BJ (cell line): ENCODE measurements around the gene ZDHHC19. TPM values are rescaled to one million over a fixed set of nuclear protein-coding genes. Genes with fewer than 3 reads are reported as not detected.

Experiments
- CTCF ChIA-PET: fragments of 350-600 bp; formaldehyde crosslinking; extraction: SDS; loops from one replicate; lab custom pipeline; 2021; ENCODE audit warnings: antibody characterized with exemption, inconsistent platforms; lab: Yijun Ruan, JAX
- POLR2A ChIA-PET: fragments of 300-600 bp; sonication (Branson Sonifier 250); formaldehyde crosslinking; extraction: SDS; loops from one replicate; lab custom pipeline; 2021; ENCODE audit warnings: antibody characterized with exemption; lab: Charles Lee
- DNase-seq: peaks from one replicate; pipeline ENCODE4 v3.0.0-alpha.2; 2011; ENCODE audit warnings: low read depth
- H3K27me3 ChIP-seq: 2 replicates; pipeline ENCODE4 v1.6.0; 2011; ENCODE audit warnings: low read length; ENCODE audit not compliant: control insufficient read depth, insufficient read depth
- H3K36me3 ChIP-seq: 2 replicates; pipeline ENCODE4 v1.5.1; 2011; ENCODE audit warnings: low read length; ENCODE audit not compliant: control insufficient read depth, insufficient read depth
- H3K4me3 ChIP-seq: 2 replicates; pipeline ENCODE4 v1.5.1; 2011; ENCODE audit warnings: low read depth, mild to moderate bottlenecking, control low read depth, low read length
- polyA plus RNA-seq: library from polyadenylated mRNA; depleted of rRNA; stranded (reverse); fragments of >200 nt; gene quantifications from 2 replicates; pipeline ENCODE4 v1.2.3, GENCODE V29; 2011
- TF ChIP-seq, protein P1 (sequence below): IDR thresholded peaks from 2 replicates; pipeline ENCODE4 v1.5.1; 2011; ENCODE audit warnings: low read depth, mild to moderate bottlenecking, control low read depth, inconsistent platforms, low read length, moderate library complexity; ENCODE audit not compliant: insufficient read depth

The ZDHHC19 gene
- polyA plus RNA-seq, 1 experiment, result not detected

DNA sequence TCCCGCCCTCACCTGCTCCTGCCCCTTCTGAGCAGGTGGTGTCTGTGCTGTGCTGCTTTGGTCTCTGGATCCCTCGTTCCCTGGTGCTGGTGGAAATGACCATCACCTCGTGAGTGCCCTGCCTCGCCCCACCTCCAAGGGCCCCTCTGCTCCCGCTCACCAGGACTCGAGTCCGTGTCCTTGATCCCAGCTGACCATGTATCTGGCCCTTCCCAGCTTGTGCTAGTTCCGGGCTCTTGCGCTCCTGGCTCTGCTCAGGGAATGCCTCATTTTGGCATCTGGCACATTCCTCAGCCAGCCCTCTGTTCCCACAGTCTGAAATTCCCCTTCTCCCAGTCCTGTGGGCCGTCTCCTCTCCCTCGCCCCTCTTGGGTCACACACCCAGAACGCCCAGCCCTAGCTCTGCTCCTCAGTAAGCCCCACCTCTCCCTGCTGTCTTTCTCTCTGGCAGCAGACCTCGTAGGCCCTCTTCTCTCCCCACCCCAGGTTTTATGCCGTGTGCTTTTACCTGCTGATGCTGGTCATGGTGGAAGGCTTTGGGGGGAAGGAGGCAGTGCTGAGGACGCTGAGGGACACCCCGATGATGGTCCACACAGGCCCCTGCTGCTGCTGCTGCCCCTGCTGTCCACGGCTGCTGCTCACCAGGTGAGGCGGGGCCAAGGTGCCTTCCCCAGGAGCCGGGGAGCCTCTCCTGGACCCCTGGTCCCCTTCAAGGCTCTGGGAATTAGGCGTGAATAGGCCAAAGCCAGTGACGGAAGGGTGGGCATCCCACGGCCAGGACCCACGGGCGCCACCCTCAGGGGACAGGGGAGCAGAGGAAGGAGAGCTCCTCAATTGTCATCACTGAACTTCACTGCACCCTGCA, 16.7 kb upstream of the ZDHHC19 start:
- POLR2A ChIA-PET, result interaction anchor here (0.5 kb wide), 1 partner anchor 9 kb away, joined by 4 read pairs; no protein-coding TSS in a partner anchor
- no peaks in the 10 kb centered on the region for H3K36me3 ChIP-seq
- CTCF ChIA-PET, result interaction anchor here (1.1 kb wide), 1 partner anchor 293 kb away, joined by 3 read pairs; no protein-coding TSS in a partner anchor
- H3K27me3 ChIP-seq, result peaks cover 2% of the 10 kb centered on the region; the same call in 1 of the 2 replicates
- TF ChIP-seq, protein P1, sequence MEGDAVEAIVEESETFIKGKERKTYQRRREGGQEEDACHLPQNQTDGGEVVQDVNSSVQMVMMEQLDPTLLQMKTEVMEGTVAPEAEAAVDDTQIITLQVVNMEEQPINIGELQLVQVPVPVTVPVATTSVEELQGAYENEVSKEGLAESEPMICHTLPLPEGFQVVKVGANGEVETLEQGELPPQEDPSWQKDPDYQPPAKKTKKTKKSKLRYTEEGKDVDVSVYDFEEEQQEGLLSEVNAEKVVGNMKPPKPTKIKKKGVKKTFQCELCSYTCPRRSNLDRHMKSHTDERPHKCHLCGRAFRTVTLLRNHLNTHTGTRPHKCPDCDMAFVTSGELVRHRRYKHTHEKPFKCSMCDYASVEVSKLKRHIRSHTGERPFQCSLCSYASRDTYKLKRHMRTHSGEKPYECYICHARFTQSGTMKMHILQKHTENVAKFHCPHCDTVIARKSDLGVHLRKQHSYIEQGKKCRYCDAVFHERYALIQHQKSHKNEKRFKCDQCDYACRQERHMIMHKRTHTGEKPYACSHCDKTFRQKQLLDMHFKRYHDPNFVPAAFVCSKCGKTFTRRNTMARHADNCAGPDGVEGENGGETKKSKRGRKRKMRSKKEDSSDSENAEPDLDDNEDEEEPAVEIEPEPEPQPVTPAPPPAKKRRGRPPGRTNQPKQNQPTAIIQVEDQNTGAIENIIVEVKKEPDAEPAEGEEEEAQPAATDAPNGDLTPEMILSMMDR, result 0 out of 2 replicates have a peak, but pooled peaks have one; percentile 3
- no peak overlapping the region for H3K4me3 ChIP-seq
- no peak for DNase-seq

DNA sequence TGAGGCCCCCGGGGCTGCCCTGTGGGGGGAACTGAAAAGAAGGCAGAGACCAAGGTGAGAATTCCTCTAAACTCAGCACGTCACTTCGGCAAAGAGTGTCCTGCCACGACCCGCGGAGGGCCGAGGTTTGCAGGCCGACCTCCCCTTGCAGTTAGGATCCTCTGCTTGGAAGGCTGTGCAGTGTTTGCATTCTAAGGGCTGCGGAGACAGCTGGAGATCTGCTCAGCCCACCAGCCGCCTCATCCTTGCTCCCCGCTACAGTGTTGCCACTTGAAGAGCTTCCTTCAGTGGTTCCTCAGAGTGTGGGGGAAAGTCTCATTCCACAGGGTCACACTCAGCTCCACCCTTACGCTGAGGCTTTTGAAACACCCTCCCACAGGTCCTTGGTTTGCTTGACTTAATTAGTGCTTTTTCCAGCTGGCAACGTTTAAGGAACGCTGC, 15.9 kb upstream of the ZDHHC19 start:
- CTCF ChIA-PET, result no interaction called here
- TF ChIP-seq, protein P1, result no peak

DNA sequence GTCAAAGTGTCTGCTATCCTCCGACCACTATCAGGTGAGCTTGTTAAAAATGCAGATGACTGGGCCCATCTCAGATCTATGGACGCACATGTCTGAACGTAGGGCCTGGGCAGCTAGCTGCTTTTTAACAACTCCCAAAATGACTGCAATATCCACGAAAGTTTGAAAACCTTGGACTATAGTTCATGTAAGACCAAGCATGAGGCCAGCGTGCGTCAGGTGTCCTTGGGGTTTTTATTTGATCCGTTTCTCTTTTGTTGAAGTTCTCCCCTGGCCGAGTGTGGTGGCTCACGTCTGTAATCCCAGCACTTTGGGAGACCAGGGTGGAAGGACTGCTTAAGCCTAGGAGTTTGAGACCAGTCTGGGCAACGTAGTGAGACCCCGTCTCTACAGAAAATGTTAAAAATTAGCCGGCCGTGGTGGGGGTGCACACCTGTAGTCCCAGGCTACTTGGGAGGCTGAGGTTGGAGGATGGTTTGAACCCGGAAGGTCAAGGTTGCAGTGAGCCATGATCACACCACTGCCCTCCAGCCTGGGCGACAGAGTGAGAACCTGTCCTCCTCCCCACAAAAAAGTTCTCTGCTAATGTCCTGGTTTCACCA, 14.7 kb upstream of the ZDHHC19 start:
- CTCF ChIA-PET, result no interaction called here

More for the DNA sequence above, 15.9 kb upstream of the ZDHHC19 start:
- Histone ChIP-seq H3K36me3 (no peaks in the 10 kb centered on the region), H3K27me3 (peaks cover 2% of the 10 kb centered on the region; the same call in 1 of the 2 replicates), H3K4me3 (no peak overlapping the region)
- POLR2A ChIA-PET, result interaction anchor here (0.5 kb wide), 1 partner anchor 9 kb away, joined by 4 read pairs; no protein-coding TSS in a partner anchor
- DNase-seq, result no peak

DNA sequence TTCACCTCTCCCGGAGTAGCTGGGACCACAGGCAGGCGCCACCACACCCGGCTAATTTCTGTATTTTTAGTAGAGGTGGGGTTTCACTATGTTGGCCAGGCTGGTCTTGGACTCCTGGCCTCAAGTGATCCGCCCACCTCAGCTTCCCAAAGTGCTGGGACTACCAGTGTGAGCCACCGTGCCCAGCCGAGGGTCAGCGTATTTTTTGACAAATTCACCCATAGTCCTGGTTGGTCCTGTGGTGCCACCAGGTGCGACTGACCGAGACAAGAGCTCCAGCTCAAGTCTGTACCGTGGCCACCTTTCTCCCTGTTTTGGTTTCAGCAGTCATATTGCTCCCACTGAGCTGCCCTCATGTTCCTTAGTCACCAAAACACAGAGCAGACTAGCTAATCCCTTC, 13.9 kb upstream of the ZDHHC19 start:
- Histone ChIP-seq H3K36me3 (no peaks in the 10 kb centered on the region), H3K27me3 (peaks cover 2% of the 10 kb centered on the region; the same call in 1 of the 2 replicates), H3K4me3 (no peak overlapping the region)
- ChIA-PET POLR2A (no interaction called here), CTCF (interaction anchor here (0.8 to 1.1 kb wide), 2 partner anchors 28 to 29 kb away, joined by 3 read pairs; no protein-coding TSS in a partner anchor)
- DNase-seq, result no peak
- TF ChIP-seq, protein P1, result no peak

More for the DNA sequence above, 14.7 kb upstream of the ZDHHC19 start:
- Histone ChIP-seq H3K4me3 (no peak overlapping the region), H3K36me3 (no peaks in the 10 kb centered on the region), H3K27me3 (peaks cover 2% of the 10 kb centered on the region; the same call in 1 of the 2 replicates)
- DNase-seq, result no peak
- TF ChIP-seq, protein P1, result no peak
- POLR2A ChIA-PET, result no interaction called here
